Effector memory CD8-positive, alpha-beta T cell (primary cell): ENCODE results near the gene PPP2R2D.
"Not testable (repeated sequence)": the region's sequence is repeated elsewhere in the genome, so short reads cannot be mapped to it uniquely, and the experiment has no call there.

Source experiments
- ATAC-seq: fragments of 150-1000 bp; cut with Tn5 transposase; replicated peaks from 2 replicates; pipeline ENCODE4 v1.10.0; 2021; ENCODE audit warnings: mild to moderate bottlenecking, moderate library complexity
- DNase-seq, 3 experiments: peaks; one replicate each; pipeline ENCODE4 v3.0.0; 2021
- H3K27ac Mint-ChIP-seq, 2 donors: one replicate each; pipeline ENCODE4 v1.8.0; 2022; ENCODE audit warnings: mild to moderate bottlenecking in 2 of 2, mixed read lengths in 2 of 2, moderate library complexity in 2 of 2
- H3K27me3 Mint-ChIP-seq, 2 donors: one replicate each; pipeline ENCODE4 v1.8.0; 2022; ENCODE audit warnings: mixed read lengths in 2 of 2
- H3K36me3 Mint-ChIP-seq: one replicate; pipeline ENCODE4 v1.8.0; 2022; ENCODE audit warnings: mild to moderate bottlenecking, moderate library complexity, mixed read lengths; ENCODE audit not compliant: insufficient read depth
- H3K4me1 Mint-ChIP-seq, 2 donors: one replicate each; pipeline ENCODE4 v1.8.0; 2022; ENCODE audit warnings: low read depth in 2 of 2, mixed read lengths in 2 of 2
- H3K4me3 Mint-ChIP-seq, 2 donors: one replicate each; pipeline ENCODE4 v1.8.0; 2022; ENCODE audit warnings: mild to moderate bottlenecking in 2 of 2, mixed read lengths in 2 of 2, moderate library complexity in 2 of 2
- H3K9me3 Mint-ChIP-seq, 2 donors: one replicate each; pipeline ENCODE4 v1.8.0; 2022; ENCODE audit warnings: mixed read lengths in 2 of 2

Gene PPP2R2D

GRCh38 chr10:131909929-131910328 lies 9.1 kb downstream of the PPP2R2D start:
- peaks cover 44 to 54% of the 10 kb centered on the region in 2 donors for H3K4me1 Mint-ChIP-seq
- DNase-seq (no peak), ATAC-seq (no peak)
- no peak overlapping the region for H3K4me3 Mint-ChIP-seq
- H3K27me3 Mint-ChIP-seq = no peaks in the 10 kb centered on the region
- peaks cover 54% of the 10 kb centered on the region for H3K36me3 Mint-ChIP-seq
- H3K9me3 Mint-ChIP-seq = peaks cover 0 to 2% of the 10 kb centered on the region in 2 donors
- H3K27ac Mint-ChIP-seq = no peak overlapping the region

- no peak overlapping the region for H3K4me3 Mint-ChIP-seq
- no peak for DNase-seq
- peaks cover 42 to 51% of the 10 kb centered on the region in 2 donors for H3K4me1 Mint-ChIP-seq
- peaks cover 57% of the 10 kb centered on the region for H3K36me3 Mint-ChIP-seq
- no peak overlapping the region for H3K27ac Mint-ChIP-seq
- ATAC-seq = no peak
- H3K9me3 Mint-ChIP-seq = peaks cover 0 to 2% of the 10 kb centered on the region in 2 donors
- no peaks in the 10 kb centered on the region for H3K27me3 Mint-ChIP-seq
Measured at GRCh38 chr10:131910663-131911314, 10.0 kb downstream of the PPP2R2D start.

GRCh38 chr10:131911451-131911850 lies 10.6 kb downstream of the PPP2R2D start:
- Mint-ChIP-seq H3K36me3 (peaks cover 60% of the 10 kb centered on the region), H3K9me3 (peaks cover 0 to 2% of the 10 kb centered on the region in 2 donors), H3K4me1 (peaks cover 44 to 45% of the 10 kb centered on the region in 2 donors), H3K27ac (no peak overlapping the region), H3K4me3 (no peak overlapping the region), H3K27me3 (no peaks in the 10 kb centered on the region)
- ATAC-seq = no peak
- DNase-seq = no peak

- DNase-seq (no peak), ATAC-seq (no peak)
- no peaks in the 10 kb centered on the region for H3K27me3 Mint-ChIP-seq
- H3K36me3 Mint-ChIP-seq = peaks cover 53% of the 10 kb centered on the region
- peak overlapping the region in 1 of 2 donors; percentile 71 for H3K27ac Mint-ChIP-seq
- no peak overlapping the region for H3K4me3 Mint-ChIP-seq
- peaks cover 47 to 55% of the 10 kb centered on the region in 2 donors for H3K4me1 Mint-ChIP-seq
- peaks cover 0 to 2% of the 10 kb centered on the region in 2 donors for H3K9me3 Mint-ChIP-seq
Measured at GRCh38 chr10:131912620-131913019, 11.8 kb downstream of the PPP2R2D start.

DNA sequence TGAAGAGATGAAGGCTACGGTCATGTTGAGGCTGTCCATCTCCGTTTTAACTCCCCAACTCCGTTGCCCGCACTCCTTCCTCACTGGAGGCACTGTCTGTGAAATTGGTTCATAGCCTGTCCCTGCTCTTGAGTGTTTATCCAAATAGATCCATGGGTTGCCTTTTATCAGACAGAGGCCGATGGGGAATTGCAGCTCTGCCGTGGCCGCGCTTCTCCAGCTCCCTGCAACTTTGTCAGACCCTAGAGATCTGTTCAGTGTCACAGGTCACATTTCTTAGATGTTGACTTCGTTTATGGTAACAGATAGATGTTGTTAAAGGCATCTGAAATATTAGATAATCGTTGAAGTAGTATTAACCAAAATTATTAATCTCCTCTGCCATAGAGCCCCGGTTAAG lies 14.7 kb downstream of the PPP2R2D start:
- Mint-ChIP-seq H3K4me1 (peaks cover 61 to 64% of the 10 kb centered on the region in 2 donors), H3K27me3 (no peaks in the 10 kb centered on the region), H3K27ac (peak overlapping the region in 1 of 2 donors; percentile 17), H3K36me3 (peaks cover 61% of the 10 kb centered on the region), H3K4me3 (no peak overlapping the region), H3K9me3 (peaks cover 0 to 2% of the 10 kb centered on the region in 2 donors)
- DNase-seq (no peak), ATAC-seq (no peak)

GRCh38 chr10:131915990-131916766 lies 15.4 kb downstream of the PPP2R2D start:
- peak overlapping the region; percentile 42 to 54 for H3K27ac Mint-ChIP-seq
- ATAC-seq = no peak
- H3K4me1 Mint-ChIP-seq = peaks cover 62 to 68% of the 10 kb centered on the region in 2 donors

GRCh38 chr10:131916767-131917160 lies 16.0 kb downstream of the PPP2R2D start:
- H3K36me3 Mint-ChIP-seq = peaks cover 61% of the 10 kb centered on the region
- H3K4me3 Mint-ChIP-seq = not testable (repeated sequence)

More at GRCh38 chr10:131915990-131916766, 15.4 kb downstream of the PPP2R2D start:
- no peaks in the 10 kb centered on the region for H3K27me3 Mint-ChIP-seq
- no peak overlapping the region for H3K4me3 Mint-ChIP-seq
- no peak for DNase-seq
- peaks cover 0 to 2% of the 10 kb centered on the region in 2 donors for H3K9me3 Mint-ChIP-seq
- H3K36me3 Mint-ChIP-seq = peaks cover 59% of the 10 kb centered on the region

DNA sequence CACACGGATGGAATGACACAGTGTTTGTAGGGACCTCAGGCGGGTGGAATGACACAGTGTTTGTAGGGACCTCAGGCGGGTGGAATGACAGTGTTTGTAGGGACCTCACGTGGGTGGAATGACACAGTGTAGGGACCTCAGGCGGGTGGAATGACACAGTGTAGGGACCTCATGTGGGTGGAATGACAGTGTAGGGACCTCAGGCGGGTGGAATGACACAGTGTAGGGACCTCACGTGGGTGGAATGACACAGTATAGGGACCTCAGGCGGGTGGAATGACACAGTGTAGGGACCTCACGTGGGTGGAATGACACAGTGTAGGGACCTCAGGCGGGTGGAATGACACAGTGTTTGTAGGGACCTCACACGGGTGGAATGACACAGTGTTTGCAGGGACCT lies 16.7 kb downstream of the PPP2R2D start:
- H3K4me3 Mint-ChIP-seq, ATAC-seq, H3K9me3 Mint-ChIP-seq, DNase-seq, H3K27me3 Mint-ChIP-seq: not testable (repeated sequence)
- Mint-ChIP-seq H3K27ac (peak overlapping the region in 1 of 2 donors; percentile 54), H3K4me1 (peaks cover 65 to 68% of the 10 kb centered on the region in 2 donors), H3K36me3 (peaks cover 54% of the 10 kb centered on the region)

More at GRCh38 chr10:131916767-131917160, 16.0 kb downstream of the PPP2R2D start:
- ATAC-seq, DNase-seq, H3K27me3 Mint-ChIP-seq, H3K9me3 Mint-ChIP-seq: not testable (repeated sequence)
- H3K27ac Mint-ChIP-seq = peak overlapping the region; percentile 42 to 54
- peaks cover 65 to 73% of the 10 kb centered on the region in 2 donors for H3K4me1 Mint-ChIP-seq

DNA sequence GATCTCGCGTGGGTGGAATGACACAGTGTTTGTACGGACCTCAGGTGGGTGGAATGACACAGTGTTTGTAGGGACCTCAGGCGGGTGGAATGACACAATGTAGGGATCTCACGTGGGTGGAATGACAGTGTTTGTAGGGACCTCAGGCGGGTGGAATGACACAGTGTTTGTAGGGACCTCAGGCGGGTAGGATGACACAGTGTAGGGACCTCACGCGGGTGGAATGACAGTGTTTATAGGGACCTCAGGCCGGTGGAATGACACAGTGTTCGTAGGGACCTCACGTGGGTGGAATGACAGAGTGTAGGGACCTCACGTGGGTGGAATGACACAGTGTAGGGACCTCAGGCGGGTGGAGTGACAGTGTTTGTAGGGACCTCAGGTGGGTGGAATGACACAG lies 18.7 kb downstream of the PPP2R2D start:
- not testable (repeated sequence) for H3K27me3 Mint-ChIP-seq, ATAC-seq, DNase-seq, H3K9me3 Mint-ChIP-seq
- Mint-ChIP-seq H3K4me1 (peaks cover 55 to 56% of the 10 kb centered on the region in 2 donors), H3K4me3 (peak overlapping the region in 1 of 2 donors; percentile 33), H3K36me3 (peaks cover 38% of the 10 kb centered on the region), H3K27ac (peak overlapping the region; percentile 42 to 71)

- DNase-seq (no peak), ATAC-seq (no peak)
- Mint-ChIP-seq H3K9me3 (no peaks in the 10 kb centered on the region), H3K4me3 (no peak overlapping the region), H3K4me1 (peaks cover 53 to 59% of the 10 kb centered on the region in 2 donors), H3K27ac (peak overlapping the region; percentile 42 to 71), H3K27me3 (no peaks in the 10 kb centered on the region), H3K36me3 (peaks cover 35% of the 10 kb centered on the region)
Measured at GRCh38 chr10:131920151-131920550, 19.3 kb downstream of the PPP2R2D start.

- no peak overlapping the region for H3K4me3 Mint-ChIP-seq
- H3K4me1 Mint-ChIP-seq = peaks cover 49 to 56% of the 10 kb centered on the region in 2 donors
- peaks cover 31% of the 10 kb centered on the region for H3K36me3 Mint-ChIP-seq
- DNase-seq = no peak
- no peak for ATAC-seq
- no peaks in the 10 kb centered on the region for H3K9me3 Mint-ChIP-seq
- H3K27ac Mint-ChIP-seq = peak overlapping the region; percentile 42 to 71
- H3K27me3 Mint-ChIP-seq = no peaks in the 10 kb centered on the region
Measured at GRCh38 chr10:131920693-131921092, 19.9 kb downstream of the PPP2R2D start.

DNA sequence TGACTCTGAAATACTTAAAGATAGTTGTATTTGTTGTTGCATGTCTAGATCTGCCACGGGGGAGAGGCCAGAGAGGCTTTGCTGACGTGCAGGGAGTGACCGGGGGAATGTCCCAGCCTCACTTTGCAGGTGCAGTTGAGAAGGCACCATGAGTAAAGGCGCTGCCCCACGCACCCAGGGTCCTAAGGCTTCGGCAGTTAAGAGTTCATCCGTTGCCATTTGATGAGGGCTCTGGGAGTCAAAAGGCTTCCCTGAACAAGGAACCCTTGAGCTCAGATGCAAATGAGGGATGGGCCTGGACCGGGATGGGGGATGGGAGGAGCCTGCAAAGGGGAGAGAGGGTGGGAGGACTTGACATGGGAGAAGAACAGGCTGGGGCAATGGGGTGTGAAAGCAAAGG lies 20.4 kb downstream of the PPP2R2D start:
- Mint-ChIP-seq H3K4me1 (peaks cover 44 to 56% of the 10 kb centered on the region in 2 donors), H3K27ac (peak overlapping the region; percentile 42 to 71), H3K4me3 (no peak overlapping the region), H3K36me3 (peaks cover 27% of the 10 kb centered on the region), H3K27me3 (no peaks in the 10 kb centered on the region), H3K9me3 (no peaks in the 10 kb centered on the region)
- ATAC-seq (no peak), DNase-seq (no peak)

- H3K4me3 Mint-ChIP-seq = no peak overlapping the region
- DNase-seq (no peak), ATAC-seq (no peak)
- no peaks in the 10 kb centered on the region for H3K27me3 Mint-ChIP-seq
- H3K9me3 Mint-ChIP-seq = no peaks in the 10 kb centered on the region
- peaks cover 52 to 62% of the 10 kb centered on the region in 2 donors for H3K4me1 Mint-ChIP-seq
- peak overlapping the region in 1 of 2 donors; percentile 18 for H3K27ac Mint-ChIP-seq
- peaks cover 22% of the 10 kb centered on the region for H3K36me3 Mint-ChIP-seq
Measured at GRCh38 chr10:131923038-131923756, 22.4 kb downstream of the PPP2R2D start.
